Posterior cingulate gyrus (tissue), 11 donors: ENCODE results near the gene BRD3.

ENCODE experiments used
- DNase-seq, 10 donors: peaks; one replicate each; pipeline versions ENCODE4 v3.0.0 to v3.0.0-alpha.2; 2020 to 2021; ENCODE audit warnings: mixed read lengths in 3 of 10
- intact Hi-C: fragments of 100-400 bp; cut with DNase I; formaldehyde crosslinking; loops from one replicate; pipeline ENCODE4 v1.15.1; 2023

BRD3 gene

DNA sequence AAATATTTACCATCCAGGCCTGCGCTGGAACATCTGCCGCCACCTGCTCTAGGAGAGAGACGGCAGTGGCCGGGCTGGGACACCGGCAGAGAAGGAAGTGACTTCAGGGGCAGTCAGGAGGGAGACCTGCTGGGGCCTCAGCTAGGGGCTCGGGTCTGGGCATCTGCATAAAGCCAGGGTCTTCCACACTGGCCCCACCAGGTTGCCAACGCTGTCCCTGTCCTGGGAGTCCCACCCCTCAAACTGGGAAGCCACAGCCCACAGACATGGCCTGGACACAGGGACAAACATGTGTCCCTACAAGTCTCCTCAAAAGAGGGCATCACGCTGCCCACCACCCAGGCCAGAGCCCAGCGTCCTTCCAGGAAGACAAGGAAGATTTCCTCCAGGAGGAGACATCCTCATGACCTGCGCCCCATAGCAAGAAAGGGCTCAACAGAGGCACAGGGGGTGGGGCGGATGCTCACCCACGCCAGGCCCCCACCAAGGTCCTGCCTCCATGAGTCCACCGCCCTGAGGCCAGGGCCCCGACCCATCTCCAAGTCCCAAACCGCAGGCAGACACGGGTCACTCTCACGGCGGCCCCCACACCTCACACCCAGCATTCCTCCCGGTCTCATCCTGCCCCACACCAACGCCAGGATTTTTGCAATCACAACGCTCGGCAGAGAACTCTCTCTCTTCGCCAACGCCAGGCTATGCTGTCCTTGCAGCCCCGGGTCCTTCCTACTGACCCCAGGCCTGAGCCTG is 84.7 kb downstream of the BRD3 start:
- DNase-seq: peak in 3 of 10 donors; percentile 66 to 75 (median 72)
- intact Hi-C loops: no loop called here

- peak in 3 of 10 donors; percentile 40 to 70 (median 57) for DNase-seq
- intact Hi-C loops: no loop called here
Measured at GRCh38 chr9:133981958-133982681, 85.7 kb downstream of the BRD3 start.

DNA sequence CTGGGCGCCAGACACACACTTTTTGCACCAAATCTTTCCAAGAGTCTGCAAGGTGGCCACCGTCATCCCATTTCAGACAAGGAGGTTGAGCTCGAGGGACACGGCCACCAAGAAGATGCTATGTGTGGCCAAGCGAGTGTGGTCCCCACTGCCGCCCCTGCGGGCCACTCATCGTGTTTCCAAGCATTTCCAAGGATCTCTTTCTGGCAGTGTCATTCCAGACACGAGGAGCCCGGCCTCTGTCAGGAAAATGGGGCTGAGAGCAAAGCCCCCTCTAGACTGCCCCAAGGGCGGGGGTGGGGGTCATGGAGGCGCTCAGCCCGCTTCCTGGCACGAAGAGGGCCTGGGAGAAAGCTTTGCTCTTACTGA is 86.3 kb downstream of the BRD3 start:
- intact Hi-C loops: no loop called here
- DNase-seq: peak in 2 of 10 donors; percentile 58 to 73

GRCh38 chr9:133980864-133981588 is 86.8 kb downstream of the BRD3 start:
- peak in 3 of 10 donors; percentile 42 to 61 (median 55) for DNase-seq
- intact Hi-C loops: no loop called here
